ENCODE measurements around the gene UNC50. TPM values are rescaled to one million over a fixed set of nuclear protein-coding genes. Genes with fewer than 3 reads are reported as not detected.

The UNC50 gene
- total and polyA plus RNA-seq, 2 donors (not counting 1 experiment from before 2014, with no cell fraction given), result 27.2 to 38.8 TPM

DNA sequence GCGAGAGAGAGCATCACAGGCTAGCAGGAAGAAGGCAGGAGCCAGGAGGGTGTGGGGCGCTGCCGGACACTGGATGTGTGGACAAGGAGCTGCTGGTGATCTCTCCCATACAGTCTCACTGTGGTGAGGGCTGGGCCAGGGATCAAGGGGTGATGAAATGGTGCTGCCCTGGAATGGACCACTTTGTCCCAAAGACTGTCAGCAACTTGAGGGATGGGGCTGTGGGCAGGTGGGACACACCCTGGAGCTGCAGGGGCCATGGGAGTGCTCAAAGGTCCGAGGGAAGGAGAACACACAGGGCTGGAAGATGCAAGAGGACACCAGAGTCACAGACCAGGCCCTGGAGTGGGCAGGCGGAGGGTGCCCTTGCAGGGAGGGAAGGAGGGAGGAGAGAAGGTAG, 38.0 kb upstream of the UNC50 start:
- H3K79me2 ChIP-seq (ENCODE audit: control insufficient read depth, insufficient read depth, low read length), result no peaks in the 10 kb centered on the region
- H3K27ac ChIP-seq (ENCODE audit: low read length in 2 of 2), result no peak overlapping the region
- no peaks in the 10 kb centered on the region for H3K9me3 Mint-ChIP-seq (ENCODE audit: insufficient read depth)
- H3K4me1 ChIP-seq (ENCODE audit: control insufficient read depth in 2 of 2, insufficient read depth in 2 of 2, low read length in 2 of 2), result no peaks in the 10 kb centered on the region
- intact Hi-C loops (cut with micrococcal nuclease), result no loop called here
- H4K20me1 ChIP-seq (ENCODE audit: control insufficient read depth, insufficient read depth, low read length, poor library complexity, severe bottlenecking), result no peaks in the 10 kb centered on the region
- no peak overlapping the region for H3K27ac Mint-ChIP-seq
- no peak overlapping the region for H2AFZ ChIP-seq (ENCODE audit: insufficient read depth, low read depth, low read length, poor library complexity, severe bottlenecking)
- H3K36me3 ChIP-seq (replicated peaks in 1 of 2; ENCODE audit: control extremely low read depth in 1 of 2, control insufficient read depth in 1 of 2, extremely low read depth in 1 of 2, insufficient read depth in 2 of 2, low read length in 1 of 2), result peaks cover 15 to 27% of the 10 kb centered on the region in 2 experiments
- ChIA-PET POLR2A (no interaction called here), CTCF (interaction anchor here (4.4 kb wide), 1 partner anchor 12 kb away, joined by 31 read pairs; no protein-coding TSS in a partner anchor)
- no peak for TF ChIP-seq CTCF (IDR thresholded peaks at IDR 0.05)
- no peak for TF ChIP-seq EZH2 (IDR thresholded peaks at IDR 0.05; ENCODE audit: borderline replicate concordance, insufficient read depth, low read depth, low read length, poor library complexity, severe bottlenecking)
- no peak for ATAC-seq (ENCODE audit: low read depth)
- no peaks in the 10 kb centered on the region for H3K27me3 ChIP-seq (replicated peaks in 1 of 4; ENCODE audit: control extremely low read depth in 1 of 4, control insufficient read depth in 3 of 4, insufficient read depth in 4 of 4, low read length in 3 of 4)
- no peak overlapping the region for H3K4me3 ChIP-seq (ENCODE audit: control extremely low read depth in 1 of 5, extremely low read depth in 1 of 5, insufficient read depth in 1 of 5, low read depth in 2 of 5, low read length in 4 of 5)
- H3K9me3 ChIP-seq (ENCODE audit: control extremely low read depth in 1 of 3, control insufficient read depth in 2 of 3, insufficient read depth in 1 of 3, low read length in 2 of 3), result no peaks in the 10 kb centered on the region
- H3K9ac ChIP-seq (ENCODE audit: low read length), result no peak overlapping the region
- H3K4me2 ChIP-seq (replicated peaks; ENCODE audit: low read depth, low read length, poor library complexity, severe bottlenecking), result no peak overlapping the region
- no peaks in the 10 kb centered on the region for H3K27me3 Mint-ChIP-seq
- H3K4me1 Mint-ChIP-seq, result no peaks in the 10 kb centered on the region
- no peak for DNase-seq
- WGBS (ENCODE audit: insufficient coverage), result 94% methylated on average over 5 of the region's 5 CpGs
- H3K4me3 Mint-ChIP-seq, result no peak overlapping the region

GRCh38 chr2:98571121-98571701, 37.2 kb upstream of the UNC50 start:
- H3K27me3 ChIP-seq (replicated peaks in 1 of 4; ENCODE audit: control extremely low read depth in 1 of 4, control insufficient read depth in 3 of 4, insufficient read depth in 4 of 4, low read length in 3 of 4), result no peaks in the 10 kb centered on the region
- H3K27me3 Mint-ChIP-seq, result no peaks in the 10 kb centered on the region
- ChIA-PET CTCF (interaction anchor here (0.9 to 4.4 kb wide), 2 partner anchors 13 to 158 kb away, joined by 3 to 31 read pairs; no protein-coding TSS in a partner anchor), POLR2A (no interaction called here)
- no peak overlapping the region for H3K27ac Mint-ChIP-seq
- H3K9me3 Mint-ChIP-seq (ENCODE audit: insufficient read depth), result no peaks in the 10 kb centered on the region
- H3K4me3 Mint-ChIP-seq, result no peak overlapping the region
- no peak overlapping the region for H3K4me2 ChIP-seq (replicated peaks; ENCODE audit: low read depth, low read length, poor library complexity, severe bottlenecking)
- no peaks in the 10 kb centered on the region for H3K4me1 Mint-ChIP-seq
- no peak for TF ChIP-seq CTCF (IDR thresholded peaks at IDR 0.05)
- TF ChIP-seq EZH2 (IDR thresholded peaks at IDR 0.05; ENCODE audit: borderline replicate concordance, insufficient read depth, low read depth, low read length, poor library complexity, severe bottlenecking), result no peak
- no peaks in the 10 kb centered on the region for H3K79me2 ChIP-seq (ENCODE audit: control insufficient read depth, insufficient read depth, low read length)
- H2AFZ ChIP-seq (ENCODE audit: insufficient read depth, low read depth, low read length, poor library complexity, severe bottlenecking), result no peak overlapping the region
- H3K4me3 ChIP-seq (ENCODE audit: control extremely low read depth in 1 of 5, extremely low read depth in 1 of 5, insufficient read depth in 1 of 5, low read depth in 2 of 5, low read length in 4 of 5), result no peak overlapping the region
- no peaks in the 10 kb centered on the region for H4K20me1 ChIP-seq (ENCODE audit: control insufficient read depth, insufficient read depth, low read length, poor library complexity, severe bottlenecking)
- no peaks in the 10 kb centered on the region for H3K4me1 ChIP-seq (ENCODE audit: control insufficient read depth in 2 of 2, insufficient read depth in 2 of 2, low read length in 2 of 2)
- no peak overlapping the region for H3K27ac ChIP-seq (ENCODE audit: low read length in 2 of 2)
- H3K9ac ChIP-seq (ENCODE audit: low read length), result no peak overlapping the region
- H3K9me3 ChIP-seq (ENCODE audit: control extremely low read depth in 1 of 3, control insufficient read depth in 2 of 3, insufficient read depth in 1 of 3, low read length in 2 of 3), result no peaks in the 10 kb centered on the region
- WGBS (ENCODE audit: insufficient coverage), result 95% methylated on average over 12 of the region's 13 CpGs
- intact Hi-C loops (cut with micrococcal nuclease), result no loop called here
- no peak for ATAC-seq (ENCODE audit: low read depth)
- H3K36me3 ChIP-seq (replicated peaks in 1 of 2; ENCODE audit: control extremely low read depth in 1 of 2, control insufficient read depth in 1 of 2, extremely low read depth in 1 of 2, insufficient read depth in 2 of 2, low read length in 1 of 2), result peaks cover 15 to 20% of the 10 kb centered on the region in 2 experiments
- no peak for DNase-seq

Data from B cell (primary cell).